Measurements from ENCODE around the gene MLEC.

The MLEC gene

DNA sequence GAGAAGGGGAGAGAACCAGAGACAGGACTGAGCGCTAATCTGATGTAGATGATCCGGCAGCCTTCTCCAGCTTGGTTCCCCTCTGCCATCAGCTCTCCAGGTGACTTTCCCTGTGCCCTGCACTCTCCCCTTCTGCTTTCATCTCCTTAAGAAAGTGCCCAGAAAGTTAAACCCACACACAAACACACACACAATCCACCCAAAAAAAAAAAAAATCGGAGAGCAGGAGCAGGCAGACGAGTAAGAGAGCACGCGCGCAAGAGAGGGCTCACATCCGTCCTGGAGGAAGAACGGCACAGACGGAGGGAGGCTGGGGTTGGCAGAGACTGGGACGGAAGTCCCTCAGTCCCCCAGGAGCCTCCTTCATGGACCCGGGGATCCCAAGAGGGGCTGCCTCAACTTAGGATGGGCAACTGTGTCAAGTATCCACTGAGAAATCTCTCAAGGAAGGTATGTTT is 36.7 kb upstream of the MLEC start:
- no peak for TF ChIP-seq EZH2phosphoT487 (IDR thresholded peaks at IDR 0.05; ENCODE audit: borderline replicate concordance, low read length)
- TF ChIP-seq, protein P1, sequence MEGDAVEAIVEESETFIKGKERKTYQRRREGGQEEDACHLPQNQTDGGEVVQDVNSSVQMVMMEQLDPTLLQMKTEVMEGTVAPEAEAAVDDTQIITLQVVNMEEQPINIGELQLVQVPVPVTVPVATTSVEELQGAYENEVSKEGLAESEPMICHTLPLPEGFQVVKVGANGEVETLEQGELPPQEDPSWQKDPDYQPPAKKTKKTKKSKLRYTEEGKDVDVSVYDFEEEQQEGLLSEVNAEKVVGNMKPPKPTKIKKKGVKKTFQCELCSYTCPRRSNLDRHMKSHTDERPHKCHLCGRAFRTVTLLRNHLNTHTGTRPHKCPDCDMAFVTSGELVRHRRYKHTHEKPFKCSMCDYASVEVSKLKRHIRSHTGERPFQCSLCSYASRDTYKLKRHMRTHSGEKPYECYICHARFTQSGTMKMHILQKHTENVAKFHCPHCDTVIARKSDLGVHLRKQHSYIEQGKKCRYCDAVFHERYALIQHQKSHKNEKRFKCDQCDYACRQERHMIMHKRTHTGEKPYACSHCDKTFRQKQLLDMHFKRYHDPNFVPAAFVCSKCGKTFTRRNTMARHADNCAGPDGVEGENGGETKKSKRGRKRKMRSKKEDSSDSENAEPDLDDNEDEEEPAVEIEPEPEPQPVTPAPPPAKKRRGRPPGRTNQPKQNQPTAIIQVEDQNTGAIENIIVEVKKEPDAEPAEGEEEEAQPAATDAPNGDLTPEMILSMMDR (IDR thresholded peaks at IDR 0.05; ENCODE audit: low read depth, low read length, poor library complexity, severe bottlenecking) = no peak
- H3K4me3 ChIP-seq (ENCODE audit: low read length) = no peak overlapping the region
- H3K27me3 ChIP-seq (ENCODE audit: control insufficient read depth, low read length) = peaks cover 49% of the 10 kb centered on the region
- no peaks in the 10 kb centered on the region for H3K36me3 ChIP-seq (ENCODE audit: control insufficient read depth, low read length)
- no peaks in the 10 kb centered on the region for H3K9me2 ChIP-seq (replicated peaks; ENCODE audit: control insufficient read depth, low read length)
- H3K27ac ChIP-seq (ENCODE audit: low read depth, low read length) = no peak overlapping the region
- H3K79me2 ChIP-seq (ENCODE audit: control insufficient read depth, low read length) = no peaks in the 10 kb centered on the region
- no peaks in the 10 kb centered on the region for H4K20me1 ChIP-seq (ENCODE audit: control insufficient read depth, insufficient read depth, low read depth, low read length)
- H3K9me3 ChIP-seq (ENCODE audit: control insufficient read depth, insufficient read depth, low read length) = no peaks in the 10 kb centered on the region
- peaks cover 26% of the 10 kb centered on the region for H3K4me1 ChIP-seq (ENCODE audit: control insufficient read depth, low read length)
- H3F3A ChIP-seq (ENCODE audit: control insufficient read depth, insufficient read depth) = no peaks in the 10 kb centered on the region
- H3K4me2 ChIP-seq (ENCODE audit: low read length) = no peak overlapping the region

DNA sequence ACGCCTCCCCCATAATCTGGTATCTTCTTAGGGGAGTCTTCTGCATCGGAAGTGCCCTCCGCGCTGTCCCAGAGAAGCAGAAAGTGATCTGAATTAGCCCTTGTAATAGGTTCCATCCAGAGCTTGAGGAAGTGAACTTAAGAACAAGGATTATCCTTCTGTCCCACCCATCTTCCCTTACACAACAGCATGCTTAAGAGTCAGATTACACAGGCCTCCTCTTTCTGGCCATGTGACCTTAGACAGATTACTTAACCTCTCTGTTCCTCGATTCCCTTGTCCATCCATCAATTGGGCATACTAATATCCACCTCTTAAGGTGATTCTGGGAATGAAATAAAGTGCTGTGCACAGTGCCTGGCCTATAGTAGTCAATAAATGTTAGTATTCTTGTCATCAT is 35.1 kb upstream of the MLEC start:
- no peaks in the 10 kb centered on the region for H3K9me2 ChIP-seq (replicated peaks; ENCODE audit: control insufficient read depth, low read length)
- H3K9me3 ChIP-seq (ENCODE audit: control insufficient read depth, insufficient read depth, low read length) = no peaks in the 10 kb centered on the region
- TF ChIP-seq, protein P1 (IDR thresholded peaks at IDR 0.05; ENCODE audit: low read depth, low read length, poor library complexity, severe bottlenecking) = no peak
- H4K20me1 ChIP-seq (ENCODE audit: control insufficient read depth, insufficient read depth, low read depth, low read length) = no peaks in the 10 kb centered on the region
- peaks cover 25% of the 10 kb centered on the region for H3K4me1 ChIP-seq (ENCODE audit: control insufficient read depth, low read length)
- peaks cover 42% of the 10 kb centered on the region for H3K27me3 ChIP-seq (ENCODE audit: control insufficient read depth, low read length)
- H3F3A ChIP-seq (ENCODE audit: control insufficient read depth, insufficient read depth) = no peaks in the 10 kb centered on the region
- H3K79me2 ChIP-seq (ENCODE audit: control insufficient read depth, low read length) = no peaks in the 10 kb centered on the region
- H3K27ac ChIP-seq (ENCODE audit: low read depth, low read length) = no peak overlapping the region
- H3K4me2 ChIP-seq (ENCODE audit: low read length) = no peak overlapping the region
- no peaks in the 10 kb centered on the region for H3K36me3 ChIP-seq (ENCODE audit: control insufficient read depth, low read length)
- no peak overlapping the region for H3K4me3 ChIP-seq (ENCODE audit: low read length)

DNA sequence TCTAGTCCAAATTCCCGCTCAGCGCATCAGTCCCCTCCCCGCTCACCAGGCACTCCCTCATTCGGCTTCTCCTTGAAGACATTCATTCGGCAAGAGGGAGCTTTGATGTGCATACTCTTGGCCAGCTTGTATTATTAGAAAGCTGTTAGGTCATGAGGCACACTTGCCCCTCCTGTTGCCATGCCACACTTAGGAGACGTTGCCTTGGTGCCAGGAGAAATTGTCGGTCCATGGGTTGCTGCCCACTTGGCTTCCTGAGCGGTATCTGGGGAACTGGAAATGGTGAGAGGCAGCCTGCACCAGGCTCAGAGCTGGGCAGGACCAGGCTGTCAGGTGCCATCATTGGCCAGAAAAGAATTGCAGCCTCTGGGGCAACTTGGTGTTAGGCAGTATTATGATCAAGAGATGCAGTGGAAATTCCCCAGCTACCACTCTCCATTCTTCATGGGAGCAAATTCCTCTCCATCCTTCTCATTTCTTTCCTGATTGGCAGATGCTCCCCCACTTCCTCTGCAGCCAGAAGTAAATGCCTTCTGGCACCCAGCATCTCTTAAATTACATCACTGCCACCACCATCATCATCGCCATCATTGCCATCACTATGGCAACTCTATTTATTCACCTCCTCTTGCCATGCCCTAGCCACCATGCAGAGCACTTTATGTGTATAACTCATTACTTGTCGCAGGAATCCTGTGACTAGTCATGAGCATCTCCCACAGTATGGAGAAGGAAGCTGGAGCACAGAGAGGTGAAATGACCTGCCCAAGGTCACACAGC is 34.1 kb upstream of the MLEC start:
- Histone ChIP-seq H3K4me1 (ENCODE audit: control insufficient read depth, low read length) (peaks cover 20% of the 10 kb centered on the region), H3K9me2 (replicated peaks; ENCODE audit: control insufficient read depth, low read length) (no peaks in the 10 kb centered on the region), H3F3A (ENCODE audit: control insufficient read depth, insufficient read depth) (no peaks in the 10 kb centered on the region), H3K9me3 (ENCODE audit: control insufficient read depth, insufficient read depth, low read length) (no peaks in the 10 kb centered on the region), H3K27me3 (ENCODE audit: control insufficient read depth, low read length) (peaks cover 46% of the 10 kb centered on the region), H3K27ac (ENCODE audit: low read depth, low read length) (no peak overlapping the region), H3K4me2 (ENCODE audit: low read length) (no peak overlapping the region), H3K4me3 (ENCODE audit: low read length) (no peak overlapping the region), H4K20me1 (ENCODE audit: control insufficient read depth, insufficient read depth, low read depth, low read length) (no peaks in the 10 kb centered on the region), H3K36me3 (ENCODE audit: control insufficient read depth, low read length) (no peaks in the 10 kb centered on the region), H3K79me2 (ENCODE audit: control insufficient read depth, low read length) (no peaks in the 10 kb centered on the region)
- no peak for TF ChIP-seq EZH2phosphoT487 (IDR thresholded peaks at IDR 0.05; ENCODE audit: borderline replicate concordance, low read length)
- TF ChIP-seq, protein P1 (IDR thresholded peaks at IDR 0.05; ENCODE audit: low read depth, low read length, poor library complexity, severe bottlenecking) = no peak
